Stimulated activated CD8-positive, alpha-beta memory T cell treated with anti-CD3 and anti-CD28 coated beads, Interleukin-7, amount 100 ng/mL, for 48 hours (primary cell): ENCODE measurements around the gene EXD3.

Experiments used
- DNase-seq, 2 donors: peaks; one replicate each; pipeline ENCODE4 v3.0.0-alpha.2; 2020; ENCODE audit warnings: low read depth in 1 of 2; ENCODE audit errors: extremely low read depth in 1 of 2

The EXD3 gene

DNA sequence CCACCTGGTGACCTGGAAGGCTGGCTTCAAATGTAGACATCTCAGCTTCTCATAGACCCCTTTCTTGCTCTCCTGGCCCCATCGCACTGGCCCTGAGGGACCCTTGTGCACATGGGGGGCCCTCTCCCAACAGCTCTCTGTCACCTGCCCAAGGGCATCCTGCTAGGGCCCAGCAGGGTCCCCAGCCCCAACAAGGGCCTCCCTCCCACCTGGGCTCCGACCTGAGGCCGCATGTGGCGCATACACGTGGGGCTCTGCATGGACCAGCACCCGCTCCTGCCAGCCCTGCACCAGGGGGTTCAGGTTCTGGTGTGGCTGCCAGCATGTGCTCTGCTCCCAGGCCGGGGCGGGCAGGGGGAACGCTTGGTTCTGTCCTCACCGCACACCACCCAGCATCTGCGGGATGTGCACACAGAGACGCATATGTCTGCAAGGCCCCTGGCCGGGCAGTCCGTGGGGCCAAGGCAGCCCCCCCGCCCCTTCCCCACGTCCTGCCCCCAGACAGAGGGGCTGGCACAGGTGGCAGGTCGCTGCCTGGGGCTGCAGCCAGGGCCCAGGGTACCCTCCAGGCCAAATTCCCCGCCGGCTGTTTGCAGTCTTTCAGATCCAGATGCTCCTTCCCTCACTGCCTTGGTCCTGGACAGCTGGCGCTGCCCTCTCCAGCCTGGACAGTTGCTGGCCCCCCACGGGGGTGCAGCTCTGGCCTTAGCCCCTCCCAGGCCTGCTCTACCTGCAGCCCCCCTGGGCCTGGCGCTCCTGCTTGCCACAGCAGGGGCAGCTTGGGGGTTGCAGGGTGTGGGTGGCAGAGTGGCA lies 103.0 kb downstream of the EXD3 start:
- DNase-seq: no peak

DNA sequence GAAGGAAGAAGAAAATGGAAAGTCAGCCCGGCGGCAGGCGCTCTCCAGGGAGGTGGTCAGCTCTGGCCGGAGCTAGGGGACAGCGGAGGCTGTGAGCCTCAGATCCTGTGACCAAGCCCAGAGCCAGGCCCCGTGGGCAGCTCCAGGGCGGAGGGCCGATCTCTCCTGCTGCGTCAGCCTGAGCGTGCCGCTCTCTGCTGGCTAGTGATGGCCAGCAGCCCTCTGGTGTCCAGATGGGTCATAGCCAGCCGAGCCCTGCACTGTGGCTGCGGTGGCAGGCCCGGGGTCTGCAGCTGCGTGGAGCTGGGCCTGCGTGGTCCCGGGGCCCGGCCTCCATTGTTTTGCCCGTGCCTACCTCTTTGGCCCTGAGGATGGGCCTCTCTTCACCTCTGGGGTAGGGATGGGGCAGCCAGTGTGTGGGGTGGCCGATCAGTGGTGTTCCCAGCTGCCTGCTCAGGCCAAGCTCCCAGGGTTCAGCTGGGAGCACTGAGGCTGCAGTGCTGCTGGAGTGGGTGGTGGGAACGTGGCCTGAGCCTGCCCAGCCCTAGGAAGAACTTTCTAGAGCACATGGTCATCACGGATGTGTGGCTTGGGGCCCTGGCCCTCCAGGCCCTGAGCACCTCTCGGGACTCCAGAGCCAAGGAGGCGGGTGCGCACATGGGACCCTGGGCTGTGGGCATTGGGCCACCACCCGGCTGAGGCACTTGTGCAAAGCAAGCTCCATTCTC lies 103.8 kb downstream of the EXD3 start:
- DNase-seq: no peak

DNA sequence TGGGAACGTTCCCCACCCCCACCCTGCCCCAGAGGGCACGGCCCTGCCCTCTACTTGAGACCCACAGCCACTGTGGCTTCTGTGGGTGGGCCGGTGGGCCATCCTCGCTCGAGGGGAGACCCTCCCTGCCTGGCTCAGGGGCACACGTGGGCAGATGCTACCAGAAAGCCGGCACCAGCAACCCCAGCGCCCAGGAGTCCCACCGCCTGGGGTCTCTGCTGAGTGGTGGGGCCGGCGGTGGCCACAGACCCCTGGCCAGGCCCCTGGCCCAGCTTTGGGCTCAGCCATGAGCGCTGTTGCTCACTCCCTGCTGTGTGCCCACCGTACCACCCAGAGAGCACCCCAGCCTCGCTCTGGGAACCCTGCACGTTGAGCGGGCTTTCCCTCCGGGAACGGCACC lies 104.4 kb downstream of the EXD3 start:
- no peak for DNase-seq

DNA sequence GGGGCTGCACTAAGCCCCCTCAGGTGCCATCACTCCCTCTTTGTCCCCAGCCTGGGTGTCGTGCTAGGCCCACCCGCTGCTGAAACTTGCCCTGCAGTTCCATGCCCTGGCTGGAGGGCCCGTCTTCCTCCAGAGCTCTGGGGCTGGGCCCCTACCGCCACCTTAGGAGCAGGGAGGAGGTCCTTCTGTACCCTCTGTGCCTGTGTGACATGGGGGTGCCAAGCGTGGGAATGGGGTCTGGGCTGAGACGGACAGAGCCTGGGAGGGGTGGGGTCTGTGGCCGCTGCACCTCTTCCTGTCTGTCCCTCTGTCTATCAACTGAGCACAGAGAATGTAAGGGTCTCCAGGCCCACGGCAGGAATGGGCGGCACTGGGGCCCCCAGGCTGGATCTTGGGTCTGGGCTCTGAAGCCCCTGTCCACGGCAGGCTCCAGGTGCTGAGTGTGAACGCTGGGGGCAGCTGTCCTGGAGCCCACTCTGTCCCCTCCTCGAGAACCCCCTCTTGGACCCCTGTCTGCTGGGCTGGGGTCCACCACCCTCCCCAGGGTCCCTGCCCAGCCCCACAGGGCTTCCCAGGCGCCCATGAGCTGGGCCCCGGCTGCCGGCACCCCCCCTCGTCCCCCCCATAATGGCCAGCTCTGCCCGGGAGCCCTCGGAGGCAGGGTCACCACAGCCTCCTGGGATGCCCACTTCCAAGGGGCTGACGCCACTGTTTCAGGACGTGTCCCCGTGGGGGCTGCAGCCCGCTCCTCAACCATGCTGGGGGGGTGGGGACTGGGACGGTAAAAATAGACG lies 105.0 kb downstream of the EXD3 start:
- no peak for DNase-seq

DNA sequence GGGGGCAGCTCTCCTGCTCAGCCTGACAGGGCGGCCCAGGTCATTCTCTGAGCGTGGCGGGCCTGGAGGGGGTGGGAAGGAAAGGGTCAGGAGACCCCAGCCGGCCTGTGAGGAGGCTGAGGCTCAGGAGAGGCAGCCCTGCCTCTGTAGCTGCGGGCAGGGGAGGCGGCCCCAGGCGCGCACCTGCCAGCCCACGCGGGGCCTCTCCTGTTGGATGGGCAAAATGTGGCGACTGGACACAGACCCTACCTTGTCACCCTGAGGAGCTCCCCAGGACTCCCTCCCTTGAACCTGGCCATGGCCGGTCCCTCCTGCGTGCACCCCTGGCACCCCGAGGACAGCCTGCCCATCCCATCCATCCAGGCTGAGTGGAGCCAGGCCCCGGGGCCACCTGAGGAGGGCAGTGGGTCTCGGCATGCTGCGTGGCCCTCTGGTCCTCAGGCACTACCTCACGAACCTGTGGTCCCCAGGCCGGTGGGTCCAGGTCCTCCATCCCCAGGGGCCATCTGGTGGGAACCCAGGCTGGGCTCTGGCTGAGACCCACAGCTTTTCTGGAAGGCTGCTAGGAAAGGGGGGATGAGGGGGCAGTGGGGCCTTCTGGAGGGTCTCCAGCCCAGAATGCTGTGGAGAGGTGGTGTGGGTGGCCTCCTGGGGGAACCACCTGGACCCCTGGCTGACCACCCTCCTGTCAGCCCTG lies 105.8 kb downstream of the EXD3 start:
- DNase-seq: no peak

DNA sequence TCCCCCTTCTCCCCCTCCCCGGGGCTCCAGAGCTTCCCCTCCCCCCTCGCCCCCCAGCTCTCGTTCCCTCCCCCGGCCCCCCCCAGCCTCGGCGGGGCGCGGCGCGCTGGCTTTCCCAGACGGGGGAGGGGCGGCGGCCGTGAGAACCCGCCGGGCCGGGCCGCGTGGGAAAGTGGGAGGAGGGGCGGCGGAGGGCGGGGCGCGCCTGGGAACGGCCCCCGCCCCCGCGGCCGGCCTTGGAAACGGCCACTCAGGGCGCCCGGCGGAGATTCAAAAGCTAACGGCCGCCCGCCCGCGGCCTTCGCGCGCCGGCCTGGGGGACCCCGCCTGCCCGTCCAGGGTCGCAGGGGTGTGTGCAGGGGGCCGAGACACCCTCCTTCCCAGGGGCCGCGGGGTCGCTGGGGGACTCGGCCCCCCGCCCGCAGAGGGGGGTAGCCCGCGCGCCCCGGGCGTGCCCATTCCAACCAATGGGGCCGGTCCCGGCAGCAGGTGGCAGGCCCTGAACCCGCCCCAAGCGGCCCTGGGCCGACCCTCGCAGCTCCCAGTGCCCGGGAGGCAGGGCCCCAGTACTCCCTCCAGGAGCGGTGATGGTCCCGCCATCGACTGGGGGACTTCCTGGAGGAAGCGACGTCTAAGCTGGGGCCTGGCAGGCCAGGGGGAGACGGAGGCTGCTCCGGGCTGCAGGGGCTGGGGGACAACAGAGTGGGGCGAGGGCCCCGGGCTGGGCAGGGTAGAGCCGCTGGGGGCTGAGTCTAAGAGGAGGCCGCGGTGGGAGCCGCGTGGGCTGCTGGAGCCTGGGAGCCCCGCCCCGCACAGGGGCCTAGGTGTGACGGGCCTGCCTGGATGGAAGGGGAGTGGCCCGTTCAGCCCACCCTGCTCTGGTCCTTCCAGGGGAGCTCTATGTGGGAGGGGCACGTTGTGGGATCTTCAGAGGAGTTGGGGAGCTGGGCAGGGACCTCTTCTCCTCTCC lies 106.7 kb downstream of the EXD3 start:
- no peak for DNase-seq

DNA sequence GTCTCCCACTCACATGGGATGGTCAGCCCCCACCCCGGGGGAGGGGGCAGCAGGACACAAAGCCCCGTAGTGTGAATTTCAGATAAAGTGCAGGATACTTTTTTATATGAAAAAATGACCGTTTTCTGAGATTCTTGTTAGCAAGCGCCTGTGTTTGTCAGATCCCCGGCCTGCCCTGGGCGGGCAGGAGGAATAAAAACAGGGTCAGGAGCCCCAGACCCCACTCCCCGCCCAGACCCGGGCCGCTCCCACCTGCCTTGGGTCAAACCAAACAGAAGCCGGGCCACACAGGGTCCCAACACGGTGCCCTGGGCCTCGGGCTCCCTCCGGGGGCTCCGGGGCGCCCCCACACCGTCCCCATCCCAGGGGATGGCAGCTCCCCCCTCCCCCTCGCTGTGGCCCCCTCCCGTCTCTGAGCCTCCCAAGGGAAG lies 107.4 kb downstream of the EXD3 start:
- DNase-seq: no peak

DNA sequence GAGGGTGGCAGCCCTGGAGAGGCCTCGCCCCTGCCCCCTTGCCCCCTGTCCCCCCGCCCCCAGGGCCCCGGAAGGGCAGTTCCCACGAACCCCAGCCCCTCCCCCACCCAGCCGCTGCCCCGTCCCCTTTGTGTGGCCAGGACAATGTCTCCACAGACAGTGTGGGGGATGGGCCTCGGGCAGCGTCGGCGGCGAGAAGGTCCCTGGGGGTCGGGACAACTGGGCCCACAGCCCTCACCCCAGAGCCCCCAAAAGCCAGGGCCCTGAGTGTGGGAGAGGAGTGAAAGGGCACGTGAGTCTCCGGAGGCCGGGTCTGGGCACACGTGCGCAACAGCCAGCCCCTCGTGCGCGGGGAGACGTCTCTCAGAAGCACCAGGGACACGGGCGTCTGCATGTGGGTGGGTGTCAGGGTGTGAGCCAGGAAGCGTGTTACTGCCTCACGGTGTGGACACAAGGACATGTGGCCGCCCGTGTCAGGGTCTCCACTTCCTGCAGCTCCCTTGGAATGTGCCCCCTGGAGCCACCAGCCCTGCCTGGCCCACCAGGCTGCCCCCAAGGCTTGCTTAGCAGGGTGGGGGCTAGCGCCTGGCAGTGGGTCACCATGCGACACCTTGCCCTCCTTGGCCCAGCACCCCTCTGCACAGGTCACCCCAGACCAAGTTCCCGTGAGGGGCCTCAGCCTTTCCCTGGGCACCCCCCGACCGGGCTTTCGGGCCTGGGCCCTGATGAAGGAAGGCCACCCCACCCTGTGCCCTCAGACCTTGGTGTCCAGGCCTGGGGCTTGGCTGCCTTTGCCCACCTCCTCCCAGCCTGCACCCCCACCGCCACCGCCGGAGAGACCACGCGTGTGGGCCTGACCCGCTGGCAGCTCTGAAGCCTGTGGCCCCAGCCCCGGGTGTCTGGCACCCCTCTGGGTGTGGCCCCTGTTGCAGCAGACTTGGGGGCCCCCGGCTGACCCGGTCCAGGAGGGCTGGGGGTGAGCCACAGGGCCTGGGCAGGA lies 108.1 kb downstream of the EXD3 start:
- no peak for DNase-seq

DNA sequence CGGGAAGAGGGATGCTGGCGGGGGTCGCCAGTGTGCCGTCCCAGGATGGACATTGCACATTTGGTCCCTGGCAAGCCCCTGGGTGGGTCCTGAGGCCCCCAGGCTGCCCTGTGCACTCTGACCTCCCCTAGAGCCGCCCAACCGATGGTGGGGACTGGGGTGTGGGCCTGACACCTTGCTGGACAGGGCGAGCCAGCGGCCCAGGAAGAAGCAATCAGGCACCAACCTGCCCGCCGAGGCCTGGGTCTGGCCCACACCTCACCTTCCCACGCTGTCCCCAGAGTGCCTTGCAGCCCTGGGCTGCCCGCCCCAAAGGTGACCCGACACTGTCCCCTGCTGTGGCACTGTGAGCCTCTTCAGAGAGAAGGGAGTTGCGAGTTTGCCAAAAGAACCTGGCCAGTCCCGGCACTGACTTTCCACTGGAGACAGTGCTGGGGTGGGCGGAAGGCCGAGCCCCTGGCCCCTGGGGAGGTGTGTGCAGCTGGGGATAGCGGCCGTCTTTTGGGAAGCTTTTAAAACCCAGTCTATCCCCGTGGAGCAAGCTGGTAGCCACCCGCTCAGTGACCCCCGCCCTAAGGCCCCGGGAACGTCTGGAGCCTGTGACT lies 108.9 kb downstream of the EXD3 start:
- DNase-seq: no peak

DNA sequence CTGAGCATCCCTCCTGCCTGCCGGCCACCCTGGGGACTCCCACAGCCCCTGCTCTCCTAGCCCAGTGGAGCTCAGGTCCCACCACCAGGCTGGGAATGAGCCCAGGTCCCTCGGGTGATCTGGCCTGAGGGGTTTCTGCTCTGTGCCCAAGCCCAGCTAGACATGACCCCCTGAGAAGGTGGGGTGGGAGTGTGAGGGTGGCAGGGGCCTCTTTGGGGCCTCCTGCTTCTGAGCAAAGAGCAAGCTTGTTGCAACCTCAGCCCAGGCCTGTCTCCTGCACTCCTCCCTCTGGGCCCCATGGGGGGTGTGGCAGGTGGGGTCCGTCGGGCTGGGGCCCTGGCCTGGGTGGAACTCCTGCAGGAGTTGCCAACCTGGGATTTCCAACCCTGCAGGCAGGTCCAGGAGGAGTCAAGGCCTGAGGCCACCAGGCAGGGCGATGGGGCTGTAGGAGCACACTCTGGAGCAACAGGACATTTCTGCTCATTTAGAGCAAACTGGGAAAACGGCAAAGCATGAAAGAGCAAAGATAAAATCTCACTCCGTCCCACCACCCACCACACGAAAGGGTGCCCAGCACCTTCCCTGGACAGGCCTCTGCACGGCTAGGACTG lies 109.5 kb downstream of the EXD3 start:
- DNase-seq: no peak

DNA sequence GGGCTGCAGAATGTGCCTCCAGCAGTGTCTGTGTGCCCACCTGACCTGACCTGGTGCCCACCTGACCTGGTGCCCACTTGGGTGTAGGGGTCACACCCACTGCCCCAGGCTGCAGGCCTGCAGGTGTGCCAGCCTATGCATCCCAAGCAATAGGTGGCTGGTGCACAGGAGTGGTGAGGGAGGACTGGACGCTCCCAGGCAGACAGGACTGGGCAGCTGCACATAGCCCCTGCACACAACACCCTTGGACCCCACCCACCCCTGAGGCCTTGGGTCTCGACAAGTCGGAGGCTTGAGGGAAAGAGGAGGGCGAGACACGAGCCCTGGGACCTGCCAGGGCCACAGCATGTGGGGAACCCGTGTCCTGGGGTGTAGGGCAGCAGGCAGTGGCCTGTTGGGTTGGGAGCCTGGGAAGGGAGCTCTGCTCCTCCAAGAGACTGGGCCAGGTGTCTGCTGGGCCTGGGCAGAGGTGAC lies 110.1 kb downstream of the EXD3 start:
- no peak for DNase-seq

DNA sequence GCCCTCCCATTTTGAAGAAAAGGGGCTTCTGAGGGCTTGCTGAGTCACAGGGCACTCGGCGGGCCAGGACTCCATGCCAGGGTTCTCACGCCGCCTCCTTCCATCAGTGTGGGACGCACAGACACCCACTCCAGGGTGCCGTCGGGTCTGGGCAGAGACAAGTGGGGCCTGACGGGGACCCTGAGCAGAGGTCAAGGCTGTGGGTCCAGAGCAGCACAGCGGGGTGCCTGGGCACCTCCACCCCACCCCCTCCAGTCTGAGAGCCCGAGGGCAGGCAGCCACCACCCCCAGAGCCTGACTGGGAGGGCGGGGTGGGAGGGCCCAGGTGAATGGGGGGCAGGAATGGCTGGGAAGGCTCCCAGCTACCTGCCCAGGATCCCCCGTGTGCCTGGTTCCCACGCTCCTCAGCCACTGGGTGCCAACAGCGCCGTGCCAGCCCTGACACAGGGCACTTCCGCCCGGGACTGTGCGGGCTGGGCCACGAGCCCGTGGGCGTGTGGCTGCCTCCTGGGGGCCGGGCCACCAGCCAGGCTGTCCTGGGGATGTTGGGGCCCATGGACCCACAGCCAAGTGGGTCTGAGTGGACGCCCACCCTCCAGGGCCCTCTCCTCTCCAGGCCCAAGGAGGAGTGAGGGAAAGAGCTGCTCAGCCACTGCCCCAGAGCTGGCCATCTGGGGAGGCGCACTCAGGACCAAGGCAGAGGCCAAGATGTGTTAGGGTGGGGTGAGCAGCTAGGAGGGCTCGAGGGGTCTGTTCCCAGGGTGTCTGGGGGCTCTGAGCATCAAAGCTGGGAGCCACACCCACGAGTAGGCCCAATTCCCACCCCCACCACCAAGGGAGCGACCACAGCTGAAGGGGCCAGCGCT lies 110.7 kb downstream of the EXD3 start:
- no peak for DNase-seq

DNA sequence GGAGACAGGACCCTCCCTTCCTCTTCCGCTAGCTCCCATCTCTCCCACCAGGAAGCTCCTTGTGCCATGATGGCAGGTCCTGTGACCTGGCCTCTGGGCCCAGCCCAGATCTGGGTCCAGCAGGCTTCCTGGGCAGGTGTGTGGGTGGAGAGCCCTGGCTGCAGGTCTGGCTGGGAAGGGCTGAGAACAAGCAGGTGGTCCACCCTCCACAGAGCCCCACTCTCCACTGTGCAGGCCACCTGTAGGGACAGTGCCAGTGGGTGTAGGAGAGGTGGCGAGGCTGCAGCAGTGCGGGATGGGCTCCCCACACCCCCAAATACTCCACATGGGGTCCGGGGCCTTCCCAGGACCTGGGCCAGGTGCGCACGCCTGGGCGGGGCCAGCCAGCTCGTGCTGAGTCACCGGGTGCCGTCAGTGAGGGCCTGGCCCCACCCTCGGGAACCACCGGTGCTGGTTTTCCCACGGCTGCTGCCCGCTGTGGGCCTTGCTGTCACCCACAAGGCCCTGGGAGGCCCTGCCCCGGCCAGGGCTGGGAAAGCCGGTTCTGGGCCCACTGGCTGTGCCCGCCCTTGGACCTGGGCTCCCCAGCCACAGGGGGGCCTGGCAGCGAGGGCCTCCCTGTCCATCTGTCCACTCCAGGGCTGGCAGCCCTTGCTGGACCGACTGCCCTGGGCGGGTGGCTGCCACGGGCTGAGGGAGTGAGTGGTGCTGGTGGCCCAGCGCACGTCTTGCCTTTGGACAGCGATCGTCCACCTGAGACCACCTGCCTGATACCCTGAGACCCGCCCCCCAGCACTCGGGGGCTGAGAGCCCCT lies 111.6 kb downstream of the EXD3 start:
- no peak for DNase-seq

DNA sequence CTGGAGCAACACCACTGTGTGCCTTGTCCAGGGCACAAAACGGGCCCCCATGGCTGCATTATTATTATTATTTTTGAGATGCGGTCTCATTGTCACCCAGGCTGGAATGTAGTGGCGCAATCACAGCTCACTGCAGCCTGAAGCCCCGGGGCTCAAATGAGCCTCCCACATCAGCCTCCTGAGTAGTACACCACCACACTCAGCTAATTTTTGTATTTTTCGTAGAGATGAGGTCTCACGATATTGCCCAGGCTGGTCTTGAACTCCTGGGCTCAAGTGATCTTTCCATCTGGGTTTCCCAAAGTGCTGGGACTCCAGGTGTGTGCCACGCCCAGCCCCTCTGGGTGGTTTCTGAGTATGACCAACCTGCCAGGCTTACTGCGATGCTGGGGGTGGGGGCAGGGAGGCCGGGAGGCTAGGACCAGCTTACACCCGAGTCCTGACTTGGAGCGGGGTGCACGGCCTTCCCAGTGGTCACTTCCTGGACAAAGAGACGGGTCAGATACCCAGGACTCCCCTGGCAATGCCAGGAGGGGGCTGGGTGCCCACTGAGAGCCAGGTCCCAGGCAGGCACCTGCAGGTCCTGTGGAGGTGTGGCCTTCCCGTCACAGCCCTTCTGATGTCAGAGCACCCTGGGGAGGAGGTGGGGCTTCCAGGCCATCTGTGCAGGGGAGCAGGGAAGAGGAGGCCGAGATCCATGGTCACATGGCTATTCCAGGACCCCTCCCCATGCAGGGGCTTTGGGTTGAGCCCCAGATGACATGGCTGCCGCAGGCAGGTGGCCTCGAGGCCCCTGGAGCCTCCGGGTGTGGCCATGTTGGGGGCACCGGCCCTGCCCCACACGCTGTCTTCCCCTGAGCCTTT lies 112.5 kb downstream of the EXD3 start:
- no peak for DNase-seq
